Omental fat pad (tissue), 4 donors: ENCODE results near the gene FOLR1. TPM values are rescaled to one million over a fixed set of nuclear protein-coding genes. Genes with fewer than 3 reads are reported as not detected.
A peak's percentile ranks its signal among the peaks of the same experiment; 100 is the strongest.

Experiments
- ATAC-seq: fragments of 150-250 bp; one replicate; pipeline ENCODE4 v1.9.1; 2016; ENCODE audit warnings: mild to moderate bottlenecking, moderate library complexity; ENCODE audit not compliant: low FRiP score
- DNase-seq: peaks from one replicate; pipeline ENCODE4 v3.0.0-alpha.2; 2019; ENCODE audit warnings: low spot score
- total RNA-seq, 4 donors: library from RNA; depleted of rRNA; stranded (reverse); fragments of >200 nt; gene quantifications; one replicate each; pipeline ENCODE4 v1.1.0, GENCODE V29; 2016
- TF ChIP-seq, protein P1 (sequence below), 3 donors: fragments of 450-650 bp; IDR thresholded peaks; one replicate each; pipeline ENCODE4 v1.5.1; 2016 to 2017; ENCODE audit warnings: antibody characterized with exemption in 3 of 3, mild to moderate bottlenecking in 3 of 3, moderate library complexity in 2 of 3

Gene FOLR1
- total RNA-seq, 4 donors from 2014 or later: not detected

DNA sequence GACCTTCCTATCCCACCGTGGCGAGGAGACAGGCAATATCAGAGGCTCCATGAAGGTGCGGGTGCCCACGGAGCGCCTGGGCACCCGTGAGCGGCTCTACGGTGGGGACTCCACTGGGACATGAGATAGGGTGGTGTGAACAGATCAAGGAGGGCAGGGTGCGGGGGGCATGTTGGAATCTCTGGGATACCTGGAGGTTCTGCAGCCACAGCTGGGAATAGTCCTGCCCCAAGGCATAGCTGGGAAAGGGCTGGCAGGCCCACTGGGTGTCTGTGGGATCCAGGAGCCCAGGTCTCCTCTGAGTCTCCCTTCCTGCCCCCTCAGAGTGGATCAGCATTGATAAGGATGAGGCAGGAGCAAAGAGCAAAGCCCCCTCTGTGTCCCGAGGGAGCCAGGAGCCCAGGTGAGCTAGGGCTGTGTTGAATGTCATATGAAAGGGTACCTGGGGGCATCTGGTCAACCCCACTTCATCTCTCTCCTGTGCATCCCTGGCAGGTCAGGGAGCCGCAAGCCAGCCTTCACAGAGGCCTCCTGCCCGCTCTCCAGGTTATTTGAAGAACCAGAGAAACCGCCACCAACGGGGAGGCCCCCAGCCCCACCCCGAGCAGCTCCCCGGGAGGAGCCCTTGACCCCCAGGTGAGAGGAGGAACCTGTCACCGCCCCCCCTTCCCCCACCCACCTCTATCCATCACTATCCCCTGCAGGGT, 43.6 kb downstream of the FOLR1 start:
- no peak for ATAC-seq
- DNase-seq: no peak
- TF ChIP-seq, protein P1, sequence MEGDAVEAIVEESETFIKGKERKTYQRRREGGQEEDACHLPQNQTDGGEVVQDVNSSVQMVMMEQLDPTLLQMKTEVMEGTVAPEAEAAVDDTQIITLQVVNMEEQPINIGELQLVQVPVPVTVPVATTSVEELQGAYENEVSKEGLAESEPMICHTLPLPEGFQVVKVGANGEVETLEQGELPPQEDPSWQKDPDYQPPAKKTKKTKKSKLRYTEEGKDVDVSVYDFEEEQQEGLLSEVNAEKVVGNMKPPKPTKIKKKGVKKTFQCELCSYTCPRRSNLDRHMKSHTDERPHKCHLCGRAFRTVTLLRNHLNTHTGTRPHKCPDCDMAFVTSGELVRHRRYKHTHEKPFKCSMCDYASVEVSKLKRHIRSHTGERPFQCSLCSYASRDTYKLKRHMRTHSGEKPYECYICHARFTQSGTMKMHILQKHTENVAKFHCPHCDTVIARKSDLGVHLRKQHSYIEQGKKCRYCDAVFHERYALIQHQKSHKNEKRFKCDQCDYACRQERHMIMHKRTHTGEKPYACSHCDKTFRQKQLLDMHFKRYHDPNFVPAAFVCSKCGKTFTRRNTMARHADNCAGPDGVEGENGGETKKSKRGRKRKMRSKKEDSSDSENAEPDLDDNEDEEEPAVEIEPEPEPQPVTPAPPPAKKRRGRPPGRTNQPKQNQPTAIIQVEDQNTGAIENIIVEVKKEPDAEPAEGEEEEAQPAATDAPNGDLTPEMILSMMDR (IDR thresholded peaks at IDR 0.05): no peak

DNA sequence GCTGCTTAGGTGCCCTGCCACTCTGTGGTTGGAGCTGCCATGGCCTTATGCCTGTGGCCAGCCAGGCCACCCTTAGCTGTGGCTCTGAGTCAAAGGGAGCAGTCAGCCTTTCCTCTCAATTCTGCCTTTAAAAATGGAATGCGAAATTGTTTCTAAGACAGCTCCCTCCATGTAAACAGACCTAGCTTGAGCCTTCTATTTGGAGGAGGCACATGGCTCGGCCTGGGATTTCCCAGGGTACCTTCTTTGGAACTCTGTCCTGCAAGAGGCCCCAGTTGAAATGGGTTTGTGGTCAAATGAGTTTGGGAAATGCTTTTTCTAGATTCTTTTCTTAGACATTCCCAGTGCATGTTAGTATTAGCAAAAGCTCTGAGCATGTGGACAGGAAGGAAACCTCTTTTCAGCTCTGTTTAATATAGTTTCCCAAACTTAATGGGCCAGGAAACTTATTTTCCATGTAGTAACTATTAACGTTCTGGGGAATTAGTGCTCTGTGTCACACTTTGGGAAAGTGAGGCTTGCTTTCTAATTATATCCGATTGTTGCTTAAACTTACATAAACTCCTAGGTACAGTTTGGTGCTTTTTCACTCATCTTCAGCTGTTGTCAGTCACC, 44.2 kb downstream of the FOLR1 start:
- TF ChIP-seq, protein P1 (IDR thresholded peaks at IDR 0.05): no peak
- DNase-seq (no peak), ATAC-seq (no peak)

DNA sequence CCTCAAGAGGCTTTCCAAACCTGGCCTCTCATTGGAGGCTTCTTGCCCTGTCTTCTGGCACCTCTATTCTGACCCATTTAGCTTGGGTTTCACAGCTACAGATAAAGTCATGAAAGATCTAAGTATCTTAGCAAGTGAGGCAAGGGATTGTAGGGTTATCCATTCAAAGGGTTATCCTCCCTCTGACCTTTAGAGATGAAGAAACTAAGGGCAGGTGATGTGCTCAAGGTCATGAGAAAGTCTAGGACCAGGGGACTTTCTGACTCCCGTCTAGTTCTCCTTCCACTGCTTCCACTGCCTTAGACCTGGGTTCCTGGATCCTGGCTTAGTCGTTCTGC, 44.8 kb downstream of the FOLR1 start:
- TF ChIP-seq, protein P1 (IDR thresholded peaks at IDR 0.05): no peak
- no peak for DNase-seq
- no peak for ATAC-seq

DNA sequence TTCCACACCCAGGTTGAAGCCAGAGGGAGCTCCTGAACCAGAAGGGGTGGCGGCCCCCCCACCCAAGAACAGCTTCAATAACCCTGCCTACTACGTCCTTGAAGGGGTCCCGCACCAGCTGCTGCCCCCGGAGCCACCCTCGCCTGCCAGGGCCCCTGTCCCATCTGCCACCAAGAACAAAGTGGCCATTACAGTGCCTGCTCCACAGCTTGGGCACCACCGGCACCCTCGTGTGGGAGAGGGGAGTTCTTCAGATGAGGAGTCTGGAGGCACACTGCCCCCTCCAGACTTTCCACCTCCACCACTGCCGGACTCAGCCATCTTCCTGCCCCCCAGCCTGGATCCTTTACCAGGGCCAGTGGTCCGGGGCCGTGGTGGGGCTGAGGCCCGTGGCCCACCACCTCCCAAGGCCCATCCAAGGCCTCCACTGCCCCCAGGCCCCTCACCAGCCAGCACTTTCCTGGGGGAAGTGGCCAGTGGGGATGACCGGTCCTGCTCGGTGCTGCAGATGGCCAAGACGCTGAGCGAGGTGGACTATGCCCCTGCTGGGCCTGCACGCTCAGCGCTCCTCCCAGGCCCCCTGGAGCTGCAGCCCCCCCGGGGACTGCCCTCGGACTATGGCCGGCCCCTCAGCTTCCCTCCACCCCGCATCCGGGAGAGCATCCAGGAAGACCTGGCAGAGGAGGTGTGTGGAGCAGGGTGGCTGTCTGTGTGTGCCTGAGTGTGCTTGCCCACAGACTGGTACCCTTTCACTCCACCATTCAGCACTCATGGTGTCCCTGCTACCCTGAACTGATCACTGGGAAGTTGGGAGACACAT, 45.4 kb downstream of the FOLR1 start:
- ATAC-seq (no peak), DNase-seq (no peak)
- TF ChIP-seq, protein P1 (IDR thresholded peaks at IDR 0.05): no peak

DNA sequence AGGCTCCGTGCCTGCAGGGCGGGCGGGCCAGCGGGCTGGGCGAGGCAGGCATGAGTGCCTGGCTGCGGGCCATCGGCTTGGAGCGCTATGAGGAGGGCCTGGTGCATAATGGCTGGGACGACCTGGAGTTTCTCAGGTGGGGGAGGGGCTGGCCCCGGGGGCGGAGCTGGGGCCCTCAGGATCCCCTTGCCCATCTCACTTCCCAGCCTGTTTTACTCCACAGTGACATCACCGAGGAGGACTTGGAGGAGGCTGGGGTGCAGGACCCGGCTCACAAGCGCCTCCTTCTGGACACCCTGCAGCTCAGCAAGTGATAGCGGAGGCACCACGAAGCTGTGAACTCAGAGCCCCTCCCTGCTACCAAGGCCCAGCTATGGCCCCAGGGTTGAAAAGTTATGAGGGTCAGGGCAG, 46.1 kb downstream of the FOLR1 start:
- peak; percentile 22 for ATAC-seq
- no peak for DNase-seq
- TF ChIP-seq, protein P1 (IDR thresholded peaks at IDR 0.05): no peak

DNA sequence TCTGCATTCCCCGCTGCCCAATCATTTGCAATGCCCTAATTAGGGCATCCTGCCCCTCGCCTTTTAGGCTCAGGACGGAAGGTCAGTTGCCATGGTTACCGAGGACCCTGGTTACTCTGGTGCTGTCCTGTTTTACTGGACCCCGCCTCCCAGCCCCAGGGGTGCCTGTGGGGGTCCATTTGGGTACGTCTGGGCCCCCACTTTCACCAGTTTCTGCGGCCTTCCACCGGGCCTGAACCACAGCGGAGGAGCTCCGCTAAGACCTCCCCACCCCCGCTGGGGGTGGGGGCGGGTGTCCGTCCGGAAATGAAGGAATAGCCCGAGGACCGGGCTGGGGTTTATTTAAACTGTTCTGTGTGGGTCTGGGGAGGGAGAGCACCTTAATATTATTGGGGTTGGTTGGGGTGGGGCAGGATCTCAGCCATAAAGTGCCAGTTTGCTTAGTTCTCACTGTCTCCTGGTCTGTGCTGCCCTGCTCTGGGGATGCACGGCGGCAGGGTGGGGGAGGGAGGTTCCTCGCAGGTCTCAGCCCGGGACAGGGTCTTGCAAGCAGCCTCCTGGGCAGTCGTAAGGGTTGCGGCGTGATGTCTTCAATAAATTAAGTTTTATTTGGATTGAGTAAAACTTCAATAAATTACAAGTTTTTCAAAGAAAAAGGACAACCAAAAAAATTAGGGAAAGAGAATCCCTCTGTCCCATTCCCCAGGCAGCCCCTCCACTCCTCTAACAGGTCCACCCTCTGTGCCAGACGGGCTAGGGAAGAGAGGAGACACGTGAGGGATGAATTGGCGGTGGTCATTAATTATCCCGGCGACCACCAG, 46.8 kb downstream of the FOLR1 start:
- DNase-seq (no peak), ATAC-seq (no peak)
- TF ChIP-seq, protein P1 (IDR thresholded peaks at IDR 0.05): no peak
